GM21390 (cell line): ENCODE results near the gene SHMT1.
"Not testable (repeated sequence)": the region's sequence is repeated elsewhere in the genome, so short reads cannot be mapped to it uniquely, and the experiment has no call there.

Experiments used
- ATAC-seq: cut with Tn5 transposase; IDR thresholded peaks from one replicate; pipeline ENCODE4 v1.9.1; 2021; ENCODE audit not compliant: unreplicated experiment

Gene SHMT1

GRCh38 chr17:18326572-18326971 lies 36.8 kb downstream of the SHMT1 start:
- no peak for ATAC-seq

DNA sequence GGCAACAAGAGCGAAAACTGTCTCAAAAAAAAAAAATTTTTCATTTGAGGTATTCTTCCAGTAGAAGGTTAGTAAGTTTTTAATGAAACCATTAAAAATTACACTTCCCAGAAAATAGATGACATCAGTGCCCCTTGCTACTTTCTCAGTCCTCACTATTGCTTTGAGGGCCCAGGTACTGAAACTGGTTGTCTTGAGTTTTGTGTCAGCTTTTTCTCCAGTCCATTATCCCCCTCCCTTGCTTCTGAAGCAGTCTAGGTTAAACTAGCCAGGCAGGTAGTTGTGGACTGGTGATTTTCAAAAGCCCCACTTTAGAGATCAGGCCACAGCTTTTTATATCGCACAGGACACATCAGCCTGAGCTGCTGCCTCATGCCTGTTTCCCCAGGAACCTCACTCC lies 37.3 kb downstream of the SHMT1 start:
- ATAC-seq: no peak

DNA sequence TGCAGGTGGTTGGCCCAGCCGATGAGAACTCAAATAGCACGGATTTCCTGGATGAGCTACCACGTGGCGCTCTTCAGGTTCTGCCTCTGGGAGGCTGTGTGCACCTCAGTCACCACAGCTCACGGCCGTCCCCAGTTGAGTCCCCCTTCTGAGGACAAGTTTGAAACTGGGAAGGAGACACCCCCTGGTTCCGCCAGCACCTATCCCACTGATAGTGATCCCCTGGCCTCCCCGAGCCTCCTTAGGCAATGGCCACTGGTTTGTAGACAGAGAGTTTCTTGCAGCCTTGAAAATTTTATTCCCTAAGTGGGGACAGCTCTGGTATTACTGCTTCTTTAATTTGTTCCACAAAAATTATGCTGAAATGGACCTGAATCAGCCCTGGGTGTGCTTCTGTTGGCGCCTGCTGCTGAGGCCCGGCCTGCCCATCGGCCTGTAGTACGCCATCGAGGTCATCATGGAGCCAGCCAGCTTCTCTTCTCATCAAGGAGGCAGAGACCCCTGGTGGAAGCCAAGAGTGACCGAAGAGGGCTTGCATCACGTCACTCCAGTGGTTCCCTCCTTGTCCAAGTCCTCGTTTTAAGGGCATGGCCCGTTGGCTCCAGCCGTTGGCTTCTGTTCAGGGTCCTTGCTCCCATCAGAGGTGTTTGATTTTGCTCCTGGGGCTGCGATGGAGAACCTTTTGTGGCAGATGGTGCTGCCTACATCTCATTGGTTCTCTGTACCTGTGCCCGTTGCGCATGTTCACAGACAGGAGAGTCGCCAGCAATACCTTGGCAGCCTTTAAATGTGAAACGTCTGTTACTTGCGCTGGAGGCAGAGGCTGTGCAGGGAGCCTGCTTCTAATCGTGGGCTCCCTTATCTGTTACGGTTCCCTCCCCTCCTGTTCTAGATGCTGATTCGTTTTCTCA lies 39.0 kb downstream of the SHMT1 start:
- no peak for ATAC-seq

GRCh38 chr17:18323507-18324139 lies 39.7 kb downstream of the SHMT1 start:
- ATAC-seq: no peak

- ATAC-seq: no peak
These were observed 40.3 kb downstream of the SHMT1 start for GRCh38 chr17:18323007-18323406.

GRCh38 chr17:18322522-18322921 lies 40.8 kb downstream of the SHMT1 start:
- no peak for ATAC-seq

DNA sequence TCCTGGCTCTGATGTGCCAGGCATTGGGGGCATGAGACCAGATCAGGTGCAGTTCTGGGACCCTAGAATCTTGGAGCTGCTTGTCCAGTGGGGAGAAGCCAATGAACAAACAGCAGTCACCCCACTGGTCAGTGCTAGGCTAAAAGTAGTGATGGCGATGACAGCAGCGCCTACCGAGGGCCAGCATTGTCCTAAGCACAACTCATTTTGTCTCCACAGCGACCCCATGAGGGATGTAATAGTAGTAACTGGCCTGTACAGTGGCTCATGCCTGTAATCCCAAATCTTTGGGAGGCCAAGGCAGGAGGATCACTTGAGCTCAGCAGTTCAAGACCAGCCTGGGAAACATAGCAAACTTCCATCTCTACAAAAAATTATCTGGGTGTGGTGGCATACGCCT lies 42.0 kb downstream of the SHMT1 start:
- no peak for ATAC-seq

GRCh38 chr17:18320301-18320700 lies 43.0 kb downstream of the SHMT1 start:
- ATAC-seq: no peak

- no peak for ATAC-seq
These were observed 43.6 kb downstream of the SHMT1 start for GRCh38 chr17:18319604-18320256.

DNA sequence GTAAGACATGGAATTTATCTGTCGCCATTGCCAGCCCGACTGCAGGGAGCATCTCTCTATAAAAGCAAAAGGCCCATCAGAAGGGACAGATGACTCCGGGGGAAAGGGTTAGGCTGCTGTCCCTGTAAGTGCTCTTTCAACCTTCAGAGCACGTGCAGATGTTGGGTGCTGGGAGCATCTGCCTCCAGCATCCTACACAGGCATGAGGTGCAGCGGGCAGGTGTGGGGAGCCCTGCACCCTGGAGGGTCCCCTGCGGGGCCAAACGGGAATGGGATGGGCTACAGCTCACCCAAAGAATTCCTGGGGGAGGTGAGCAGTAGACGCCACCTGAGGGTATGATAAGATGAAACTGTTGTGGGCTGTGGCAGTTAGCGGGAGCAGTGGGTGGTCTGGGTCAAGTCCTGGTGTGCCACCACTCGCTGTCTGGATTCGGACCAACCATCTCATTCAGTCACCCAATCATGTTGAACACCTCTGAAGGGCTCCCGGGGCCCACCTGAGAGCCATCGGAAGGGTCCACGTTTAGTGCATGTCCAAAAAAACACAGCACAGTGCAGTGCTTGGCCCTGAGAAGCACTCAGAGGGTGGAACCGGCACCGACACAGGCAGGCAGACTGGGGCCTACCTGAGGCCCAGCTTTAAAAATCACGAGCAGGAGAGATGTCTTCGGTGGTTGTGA lies 44.4 kb downstream of the SHMT1 start:
- no peak for ATAC-seq

DNA sequence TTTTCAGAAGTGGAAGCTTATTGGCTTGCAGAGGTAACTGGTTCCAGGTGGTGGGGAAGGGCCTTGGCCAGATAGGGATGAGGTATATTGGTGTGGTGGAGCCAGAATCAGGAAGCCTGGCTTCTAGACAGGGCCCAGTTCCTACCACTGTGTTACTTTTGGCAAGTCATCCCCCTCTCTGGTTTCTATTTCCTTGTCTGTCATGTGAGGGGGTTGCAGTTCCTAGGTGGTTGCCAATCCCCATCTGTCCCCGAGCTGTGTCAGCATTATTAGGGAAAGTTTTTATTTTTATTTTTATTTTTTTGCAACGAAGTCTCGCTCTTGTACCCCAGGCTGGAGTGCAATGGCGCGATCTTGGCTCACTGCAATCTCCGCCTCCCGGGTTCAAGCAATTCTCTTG lies 45.2 kb downstream of the SHMT1 start:
- no peak for ATAC-seq

- no peak for ATAC-seq
These were observed 47.4 kb downstream of the SHMT1 start for GRCh38 chr17:18315961-18316360.

- ATAC-seq: no peak
These were observed 47.8 kb downstream of the SHMT1 start for GRCh38 chr17:18315562-18315922.

DNA sequence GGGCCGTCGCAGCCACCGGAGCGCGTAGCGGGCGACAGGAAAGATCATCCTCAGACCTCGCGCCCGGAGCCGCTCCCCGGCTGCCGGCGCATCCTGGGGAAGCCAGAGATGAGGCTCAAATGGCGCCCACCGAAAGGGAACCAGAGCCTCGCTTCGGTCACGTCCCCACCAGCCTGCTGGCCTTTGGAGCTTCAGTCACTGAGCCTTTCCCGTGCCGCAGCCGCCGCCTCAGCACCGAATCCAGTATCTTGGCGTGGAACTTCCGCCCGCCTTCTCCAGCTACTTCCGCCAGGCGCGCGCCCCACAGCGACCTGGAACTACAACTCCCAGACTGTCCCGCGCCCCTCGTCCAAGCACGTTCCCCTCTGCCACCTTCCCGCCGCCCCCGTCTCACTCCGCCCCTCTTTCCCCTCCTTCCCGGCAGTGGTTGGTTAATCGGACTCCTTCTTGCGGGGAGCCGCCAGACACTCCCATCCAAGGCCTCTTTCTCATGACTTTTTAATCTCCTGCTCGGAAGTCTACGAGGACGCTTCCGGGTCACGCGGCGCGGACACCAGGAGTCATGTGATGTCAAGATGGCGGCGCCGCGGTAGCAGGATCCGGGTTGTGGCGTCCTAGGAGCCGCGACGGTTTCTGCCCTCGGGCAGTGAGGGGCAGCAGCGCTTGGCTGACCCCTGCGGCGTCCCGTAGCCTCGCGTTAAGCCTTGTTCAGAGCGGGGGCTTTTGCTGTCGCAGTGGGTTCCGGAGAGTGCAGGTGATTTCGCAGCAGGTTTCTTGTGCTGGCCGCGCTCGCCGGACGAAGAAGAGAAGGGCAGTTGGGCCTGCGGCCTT lies 48.4 kb downstream of the SHMT1 start, which contains the start of the genes SMCR8 and TOP3A:
Gene SMCR8 (plus strand): TSS at position 563 of the 831 bp plus-strand sequence. CDS start 497 bp downstream, outside the sequence.
Gene TOP3A (minus strand): TSS at position 264 of the 831 bp plus-strand sequence. CDS start 216 bp downstream, at position 48.
- ATAC-seq: peak; percentile 83

- ATAC-seq: no peak
These were observed 49.2 kb downstream of the SHMT1 start for GRCh38 chr17:18314059-18314730.

DNA sequence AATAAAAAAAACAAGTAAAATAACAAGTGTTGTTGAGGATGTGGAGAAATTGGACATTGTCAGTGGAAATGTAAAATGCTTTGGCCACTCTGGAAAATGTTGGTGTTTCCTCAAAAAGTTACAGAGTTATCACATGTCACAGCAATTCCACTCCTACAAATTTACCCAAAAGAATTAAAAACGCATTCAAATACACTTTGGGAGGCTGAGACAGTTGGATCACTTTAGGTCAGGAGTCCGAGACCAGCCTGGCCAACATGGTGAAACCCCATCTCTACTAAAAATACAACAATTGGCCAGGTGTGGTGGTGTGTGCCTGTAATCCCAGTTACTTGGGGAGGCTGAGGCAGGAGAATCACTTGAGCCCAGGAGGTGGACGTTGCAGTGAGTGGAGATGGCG lies 54.1 kb downstream of the SHMT1 start:
- ATAC-seq: no peak

GRCh38 chr17:18303206-18303605 lies 60.1 kb downstream of the SHMT1 start:
- ATAC-seq: not testable (repeated sequence)

GRCh38 chr17:18300725-18301480 lies 62.4 kb downstream of the SHMT1 start:
- no peak for ATAC-seq

DNA sequence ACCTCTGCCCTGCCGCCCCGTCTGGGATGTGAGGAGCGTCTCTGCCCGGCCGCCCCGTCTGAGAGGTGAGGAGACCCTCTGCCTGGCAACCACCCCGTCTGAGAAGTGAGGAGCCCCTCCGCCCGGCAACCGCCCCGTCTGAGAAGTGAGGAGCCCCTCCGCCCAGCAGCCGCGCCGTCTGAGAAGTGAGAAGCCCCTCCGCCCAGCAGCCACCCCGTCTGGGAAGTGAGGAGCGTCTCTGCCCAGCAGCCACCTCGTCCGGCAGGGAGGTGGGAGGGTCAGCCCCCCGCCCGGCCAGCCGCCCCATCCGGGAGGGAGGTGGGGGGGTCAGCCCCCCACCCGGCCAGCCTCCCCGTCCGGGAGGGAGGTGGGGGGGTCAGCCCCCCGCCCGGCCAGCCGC lies 65.3 kb downstream of the SHMT1 start:
- ATAC-seq: not testable (repeated sequence)
